ENCODE results near the gene ZXDC.

DNA sequence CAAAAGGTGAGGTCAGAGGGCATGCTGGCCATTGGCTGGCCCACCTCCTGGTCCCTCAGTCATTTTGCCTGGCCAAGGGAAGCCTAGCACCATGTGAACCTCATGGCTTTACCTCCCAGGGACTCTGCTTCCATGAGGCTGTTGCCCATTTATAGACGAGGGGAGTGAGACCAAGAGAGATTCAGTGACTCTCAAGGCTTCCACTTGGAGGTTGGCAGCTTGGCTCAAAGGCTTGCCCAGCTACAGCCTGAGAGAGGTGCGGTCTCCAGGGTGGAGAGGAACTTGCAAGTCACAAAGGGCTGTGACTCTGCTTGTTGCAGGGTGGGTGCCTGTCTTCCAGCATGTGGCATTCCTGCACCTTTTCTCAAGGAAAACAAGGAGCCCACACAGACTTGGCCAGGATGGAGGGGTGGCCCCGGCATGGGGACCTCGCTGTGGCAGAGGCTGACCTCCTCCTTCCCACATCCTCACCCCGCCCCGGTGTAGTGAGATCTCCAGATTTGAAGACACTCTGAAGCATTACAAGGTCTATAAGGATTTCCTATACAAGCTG, 56.5 kb downstream of the ZXDC start:
- TF ChIP-seq POLR2AphosphoS5 (IDR thresholded peaks at IDR 0.05; ENCODE audit: low read depth) (no peak), SPI1 (IDR thresholded peaks at IDR 0.05; ENCODE audit: borderline replicate concordance, low read depth) (no peak), GABPA (IDR thresholded peaks at IDR 0.05; ENCODE audit: low read depth) (no peak)
- TF ChIP-seq, protein P1, sequence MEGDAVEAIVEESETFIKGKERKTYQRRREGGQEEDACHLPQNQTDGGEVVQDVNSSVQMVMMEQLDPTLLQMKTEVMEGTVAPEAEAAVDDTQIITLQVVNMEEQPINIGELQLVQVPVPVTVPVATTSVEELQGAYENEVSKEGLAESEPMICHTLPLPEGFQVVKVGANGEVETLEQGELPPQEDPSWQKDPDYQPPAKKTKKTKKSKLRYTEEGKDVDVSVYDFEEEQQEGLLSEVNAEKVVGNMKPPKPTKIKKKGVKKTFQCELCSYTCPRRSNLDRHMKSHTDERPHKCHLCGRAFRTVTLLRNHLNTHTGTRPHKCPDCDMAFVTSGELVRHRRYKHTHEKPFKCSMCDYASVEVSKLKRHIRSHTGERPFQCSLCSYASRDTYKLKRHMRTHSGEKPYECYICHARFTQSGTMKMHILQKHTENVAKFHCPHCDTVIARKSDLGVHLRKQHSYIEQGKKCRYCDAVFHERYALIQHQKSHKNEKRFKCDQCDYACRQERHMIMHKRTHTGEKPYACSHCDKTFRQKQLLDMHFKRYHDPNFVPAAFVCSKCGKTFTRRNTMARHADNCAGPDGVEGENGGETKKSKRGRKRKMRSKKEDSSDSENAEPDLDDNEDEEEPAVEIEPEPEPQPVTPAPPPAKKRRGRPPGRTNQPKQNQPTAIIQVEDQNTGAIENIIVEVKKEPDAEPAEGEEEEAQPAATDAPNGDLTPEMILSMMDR (IDR thresholded peaks at IDR 0.05; ENCODE audit: insufficient read depth, low read length) = no peak
- TF ChIP-seq, protein P2, sequence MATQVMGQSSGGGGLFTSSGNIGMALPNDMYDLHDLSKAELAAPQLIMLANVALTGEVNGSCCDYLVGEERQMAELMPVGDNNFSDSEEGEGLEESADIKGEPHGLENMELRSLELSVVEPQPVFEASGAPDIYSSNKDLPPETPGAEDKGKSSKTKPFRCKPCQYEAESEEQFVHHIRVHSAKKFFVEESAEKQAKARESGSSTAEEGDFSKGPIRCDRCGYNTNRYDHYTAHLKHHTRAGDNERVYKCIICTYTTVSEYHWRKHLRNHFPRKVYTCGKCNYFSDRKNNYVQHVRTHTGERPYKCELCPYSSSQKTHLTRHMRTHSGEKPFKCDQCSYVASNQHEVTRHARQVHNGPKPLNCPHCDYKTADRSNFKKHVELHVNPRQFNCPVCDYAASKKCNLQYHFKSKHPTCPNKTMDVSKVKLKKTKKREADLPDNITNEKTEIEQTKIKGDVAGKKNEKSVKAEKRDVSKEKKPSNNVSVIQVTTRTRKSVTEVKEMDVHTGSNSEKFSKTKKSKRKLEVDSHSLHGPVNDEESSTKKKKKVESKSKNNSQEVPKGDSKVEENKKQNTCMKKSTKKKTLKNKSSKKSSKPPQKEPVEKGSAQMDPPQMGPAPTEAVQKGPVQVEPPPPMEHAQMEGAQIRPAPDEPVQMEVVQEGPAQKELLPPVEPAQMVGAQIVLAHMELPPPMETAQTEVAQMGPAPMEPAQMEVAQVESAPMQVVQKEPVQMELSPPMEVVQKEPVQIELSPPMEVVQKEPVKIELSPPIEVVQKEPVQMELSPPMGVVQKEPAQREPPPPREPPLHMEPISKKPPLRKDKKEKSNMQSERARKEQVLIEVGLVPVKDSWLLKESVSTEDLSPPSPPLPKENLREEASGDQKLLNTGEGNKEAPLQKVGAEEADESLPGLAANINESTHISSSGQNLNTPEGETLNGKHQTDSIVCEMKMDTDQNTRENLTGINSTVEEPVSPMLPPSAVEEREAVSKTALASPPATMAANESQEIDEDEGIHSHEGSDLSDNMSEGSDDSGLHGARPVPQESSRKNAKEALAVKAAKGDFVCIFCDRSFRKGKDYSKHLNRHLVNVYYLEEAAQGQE (IDR thresholded peaks at IDR 0.05; ENCODE audit: insufficient replicate concordance, low read depth) = no peak
